HuH-7.5 (cell line): ENCODE measurements around the gene EML6.

ENCODE experiments used
- DNase-seq: peaks from one replicate; pipeline ENCODE4 v3.0.0; 2011; ENCODE audit warnings: low spot score

EML6 gene

DNA sequence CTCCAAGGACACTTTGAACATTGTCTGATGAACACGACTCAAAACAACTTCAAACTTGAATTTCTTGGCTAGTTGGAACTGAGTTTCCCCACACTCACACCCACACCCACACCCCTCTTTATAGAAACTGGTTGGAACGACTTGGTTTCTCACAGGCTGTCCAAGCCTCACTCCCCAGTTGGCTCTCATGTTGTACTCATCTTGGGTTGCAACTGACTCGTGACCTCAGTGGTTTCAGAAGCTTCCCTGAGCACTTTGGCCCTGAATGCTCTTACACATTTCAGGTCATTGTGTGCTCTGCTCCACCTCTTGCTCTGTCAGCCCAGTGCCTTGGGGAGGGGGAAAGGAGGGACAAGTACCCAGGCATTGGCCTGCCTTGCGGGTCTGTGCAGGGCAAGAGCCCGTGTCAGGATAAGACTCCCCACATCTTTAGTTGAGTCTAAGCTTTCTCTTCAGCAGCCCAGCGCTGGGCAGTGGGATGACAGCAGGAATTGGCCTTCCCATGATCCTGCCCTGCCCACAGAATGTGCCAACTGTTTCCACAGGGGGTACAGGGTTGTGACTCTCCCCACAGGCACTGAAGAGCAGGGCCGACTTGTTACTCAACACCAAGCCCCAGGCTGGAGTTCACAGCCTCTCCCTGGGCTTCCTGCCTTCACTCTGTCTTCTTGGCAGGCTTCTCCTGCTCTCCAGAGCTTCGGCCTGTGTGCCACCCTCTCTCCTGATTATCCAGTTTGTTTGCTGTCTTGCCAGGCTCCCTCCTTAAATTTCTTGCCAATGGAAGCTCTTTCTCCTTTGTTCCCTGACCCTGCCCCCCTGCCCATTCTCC is 222.1 kb downstream of the EML6 start:
- no peak for DNase-seq

DNA sequence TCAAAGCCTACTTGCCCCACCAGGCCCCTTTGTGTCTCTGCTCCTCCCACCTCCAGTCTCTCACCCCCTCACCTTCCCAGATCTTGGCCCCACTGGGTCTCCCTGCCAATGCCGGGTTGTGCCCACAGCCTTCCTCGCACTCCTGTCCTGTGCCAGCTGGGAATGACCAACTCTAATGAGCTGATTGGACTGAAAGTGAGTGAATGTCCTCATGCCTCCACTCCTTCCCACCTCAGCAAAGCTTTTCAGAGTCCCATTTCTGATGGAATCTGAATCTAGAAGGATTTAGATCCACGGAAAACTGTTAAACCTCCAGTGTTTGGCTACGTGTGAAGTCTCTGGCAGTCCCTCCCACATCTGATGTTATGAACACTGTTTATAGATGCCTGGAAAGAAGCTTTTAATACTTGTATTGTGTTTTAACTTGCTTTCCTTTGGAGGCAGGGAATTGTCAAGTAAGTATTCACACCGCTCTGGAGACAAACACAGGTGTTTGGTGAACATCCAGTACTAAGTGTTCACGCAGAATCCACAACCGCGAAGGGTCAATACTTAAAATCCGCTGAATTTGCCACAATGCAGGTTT is 222.9 kb downstream of the EML6 start:
- DNase-seq = no peak

DNA sequence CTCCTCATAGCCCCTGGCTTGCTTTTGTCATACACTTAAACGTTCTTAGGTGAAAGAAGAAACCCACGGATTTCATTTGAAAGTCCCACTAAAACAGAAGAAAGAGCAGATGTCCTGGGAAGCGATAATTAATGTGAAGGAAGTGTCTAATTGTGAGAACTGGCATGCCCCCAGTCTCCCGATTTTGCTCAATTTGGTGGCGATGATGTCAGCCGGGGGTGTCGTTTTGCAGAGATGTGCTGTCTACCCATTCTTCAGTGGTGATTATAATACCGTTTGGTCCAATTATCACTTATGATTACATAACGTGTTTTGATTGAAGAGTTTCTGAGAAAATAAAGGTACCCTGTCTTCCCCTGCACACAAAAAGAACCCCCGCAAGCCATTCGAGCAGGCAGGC is 223.7 kb downstream of the EML6 start:
- no peak for DNase-seq

DNA sequence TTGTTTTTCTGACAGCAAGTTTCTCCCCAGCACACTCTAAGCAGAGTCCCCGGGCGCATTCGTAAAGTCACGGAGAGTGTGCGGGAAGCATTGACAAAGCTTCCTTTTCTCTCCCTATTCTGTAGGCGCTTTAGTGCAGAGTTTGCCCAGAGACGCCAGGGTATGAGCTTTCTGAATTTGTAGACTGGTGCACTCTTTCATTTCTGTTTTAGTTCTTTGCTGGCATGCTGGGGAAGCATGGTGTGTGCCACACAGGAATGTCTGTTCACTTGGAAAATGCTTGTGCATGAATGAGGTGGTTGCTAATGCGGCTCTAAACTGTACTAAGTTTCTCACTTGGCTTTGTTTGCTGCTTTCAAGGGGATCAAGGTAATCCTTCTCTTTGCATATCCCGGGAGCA is 224.2 kb downstream of the EML6 start:
- DNase-seq = no peak

DNA sequence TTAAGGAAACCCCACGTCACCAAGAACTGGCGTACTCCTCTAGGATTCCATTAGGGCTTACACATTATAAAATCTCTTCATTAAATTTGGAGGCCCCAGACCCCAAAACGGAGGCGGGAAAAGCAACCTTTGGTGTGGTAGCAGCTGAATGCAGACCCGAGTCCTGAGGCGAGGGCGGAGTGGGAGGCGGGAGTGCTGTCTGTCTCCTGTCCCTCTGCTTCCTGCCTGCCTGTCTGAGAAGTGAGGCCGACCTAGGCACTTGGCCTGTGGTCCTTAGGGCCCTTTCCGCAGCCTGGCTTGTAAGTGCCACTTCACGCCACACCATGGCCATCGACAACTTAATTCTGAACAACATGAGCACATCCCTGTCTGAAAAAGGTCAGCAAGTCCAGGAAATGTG is 224.7 kb downstream of the EML6 start:
- no peak for DNase-seq

DNA sequence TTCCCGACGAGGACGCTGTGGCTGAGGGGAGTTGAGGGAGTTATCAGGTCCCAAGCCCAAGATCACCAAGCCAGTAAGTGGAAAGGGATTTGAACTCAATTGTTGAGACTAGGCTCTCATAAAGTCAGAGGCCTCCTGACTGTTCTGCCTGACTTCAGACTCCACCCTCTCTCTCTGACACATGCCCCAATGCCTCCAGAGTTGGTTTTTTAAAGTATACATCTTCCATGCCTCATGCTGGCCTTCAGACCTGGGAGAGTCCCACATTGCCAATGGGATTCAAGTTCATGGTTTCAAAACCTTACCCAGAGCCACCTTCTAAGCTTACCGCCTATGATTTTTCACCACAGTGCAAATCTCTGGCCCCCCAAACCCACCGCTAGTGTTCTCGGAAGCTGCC is 226.0 kb downstream of the EML6 start:
- DNase-seq = no peak

DNA sequence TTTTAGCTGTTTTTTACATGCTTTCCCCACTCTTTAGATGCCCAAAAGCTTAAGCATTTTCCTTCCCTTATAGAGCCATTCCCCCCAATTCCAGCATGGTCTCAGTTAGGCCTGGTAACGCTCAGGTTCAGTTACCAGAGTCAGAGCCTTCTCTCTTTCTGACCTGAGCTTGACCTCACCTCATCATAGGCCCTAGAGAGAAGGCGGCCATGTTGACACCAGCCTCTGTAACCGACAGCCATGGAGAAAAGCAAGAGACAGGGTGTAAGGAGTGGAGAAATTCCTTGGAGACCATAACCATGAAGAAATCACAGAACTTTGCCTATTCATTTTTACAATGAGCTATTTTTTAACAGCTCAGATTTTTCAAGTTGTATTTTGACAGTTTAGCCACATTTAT is 227.3 kb downstream of the EML6 start:
- no peak for DNase-seq

DNA sequence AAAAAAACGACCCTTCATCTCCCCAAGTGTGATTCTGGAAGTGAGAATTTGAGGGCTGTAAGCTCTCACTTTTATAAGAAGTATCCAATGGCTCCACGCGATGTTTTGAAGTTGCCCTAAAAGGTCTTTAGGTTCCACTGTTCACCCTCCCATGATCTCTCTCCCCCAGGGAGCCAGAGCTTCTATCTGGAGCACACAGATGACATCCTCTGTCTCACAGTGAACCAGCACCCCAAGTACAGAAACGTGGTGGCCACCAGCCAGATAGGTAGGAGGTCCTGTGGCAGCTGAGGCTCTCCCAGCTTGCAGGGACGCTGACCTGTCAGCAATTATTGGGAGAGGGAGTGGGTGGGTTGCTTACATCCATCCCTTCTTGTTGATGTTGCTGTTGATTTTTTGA is 229.0 kb downstream of the EML6 start:
- no peak for DNase-seq

DNA sequence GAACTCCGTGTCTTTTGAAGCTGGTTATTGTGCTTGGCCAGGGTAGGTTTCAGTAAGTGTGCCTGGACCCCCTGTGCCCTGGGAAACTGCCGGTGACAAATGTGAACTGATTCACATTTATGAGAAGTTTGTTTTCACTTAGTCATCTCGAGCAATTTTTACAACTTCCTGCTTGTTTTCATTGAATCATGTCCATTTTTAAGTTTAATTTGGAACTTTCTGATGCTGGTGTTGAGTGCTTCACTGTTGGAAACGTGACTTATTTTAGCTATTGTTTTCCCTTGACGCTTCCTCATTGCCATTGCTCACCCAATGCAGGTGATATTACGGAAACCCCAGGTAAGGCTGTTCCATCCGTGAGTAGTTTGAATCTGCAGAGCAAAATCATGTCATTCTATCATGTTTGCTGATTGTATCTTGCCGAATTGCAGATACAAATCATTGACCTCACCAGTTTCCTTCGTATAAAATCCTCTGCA is 229.6 kb downstream of the EML6 start:
- no peak for DNase-seq

DNA sequence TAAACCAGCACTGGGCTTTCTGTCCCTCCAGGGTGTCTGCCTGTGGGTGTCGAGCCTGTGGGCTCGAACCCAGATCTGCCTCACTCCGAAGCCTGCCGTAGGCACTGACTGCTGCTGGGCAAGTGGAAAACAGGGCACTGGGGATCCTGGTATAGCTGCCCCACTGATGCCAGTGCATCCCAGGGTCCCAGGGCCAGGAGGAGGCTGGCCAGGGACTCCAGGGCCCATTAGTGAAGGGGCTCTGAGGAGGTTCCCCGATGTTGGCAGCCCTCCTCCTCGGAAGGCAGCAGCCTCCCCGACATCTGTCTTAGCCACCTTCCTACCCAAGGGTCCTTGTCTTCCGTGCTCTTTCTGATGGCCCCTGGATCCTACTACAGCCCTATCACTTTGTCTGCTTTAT is 230.7 kb downstream of the EML6 start:
- no peak for DNase-seq

DNA sequence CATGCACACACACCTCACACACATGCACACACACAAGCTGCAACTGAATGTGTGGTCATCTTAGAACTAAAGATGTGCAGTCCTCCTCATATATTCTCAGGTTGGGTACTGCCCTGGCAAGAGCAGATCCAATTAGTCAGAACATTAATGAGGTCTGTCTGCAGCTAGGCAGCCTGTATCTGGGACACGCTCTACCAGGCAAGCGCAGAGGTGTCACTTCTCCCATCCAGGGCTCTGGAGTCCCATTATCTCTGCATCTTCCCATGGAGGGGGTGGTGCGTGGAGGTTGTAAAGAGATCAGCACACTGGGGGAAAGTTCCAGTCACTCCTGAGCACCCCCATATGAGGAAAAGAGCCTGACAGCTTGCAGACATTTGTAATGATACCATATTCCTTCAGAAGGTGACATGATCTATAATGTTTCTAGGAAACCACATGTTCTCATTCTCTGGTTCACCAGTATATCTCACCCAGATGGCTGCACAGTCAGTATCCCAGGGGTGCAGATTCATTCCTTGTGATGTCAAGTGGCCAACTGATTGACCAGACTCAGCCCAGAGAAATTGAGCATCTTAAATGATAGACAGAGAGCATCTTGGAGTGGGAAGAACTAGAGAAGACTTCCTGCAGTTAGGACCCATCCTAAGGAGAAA is 231.4 kb downstream of the EML6 start:
- no peak for DNase-seq

DNA sequence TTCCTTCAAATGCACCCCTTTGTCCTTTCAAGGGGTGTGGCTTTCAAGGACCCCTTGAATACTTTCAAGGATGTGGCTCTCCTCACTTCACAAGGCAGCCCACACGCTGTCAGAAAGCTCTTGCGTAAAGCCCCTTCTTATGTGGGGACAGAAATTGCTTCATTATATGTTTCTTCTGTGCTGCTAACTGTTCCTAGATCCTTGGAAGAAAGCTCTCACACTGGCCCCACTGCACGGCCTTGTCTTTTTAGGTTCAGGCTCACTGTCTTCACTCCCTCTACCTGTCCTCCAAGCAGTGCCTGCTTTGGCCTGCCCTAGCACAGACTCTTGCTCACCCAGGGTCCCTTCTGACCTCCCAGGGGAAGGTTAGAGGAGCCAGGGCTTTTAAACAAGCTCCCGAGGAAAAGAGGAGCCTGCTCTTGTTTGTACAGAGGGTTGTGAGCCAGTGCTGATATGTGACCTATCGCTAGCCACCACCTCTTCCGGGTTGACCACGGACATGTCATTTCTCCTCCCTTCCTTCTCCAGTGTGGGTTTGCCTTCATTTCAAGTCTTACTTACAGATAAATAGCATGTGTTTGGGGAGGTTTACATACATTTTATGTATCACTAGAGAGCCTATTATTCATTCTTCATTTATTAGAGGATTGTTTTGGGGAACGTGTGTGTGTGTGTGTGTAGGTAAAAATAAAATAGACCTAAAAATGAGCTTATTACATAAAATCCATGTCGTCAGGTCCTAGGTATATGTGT is 232.1 kb downstream of the EML6 start:
- no peak for DNase-seq

DNA sequence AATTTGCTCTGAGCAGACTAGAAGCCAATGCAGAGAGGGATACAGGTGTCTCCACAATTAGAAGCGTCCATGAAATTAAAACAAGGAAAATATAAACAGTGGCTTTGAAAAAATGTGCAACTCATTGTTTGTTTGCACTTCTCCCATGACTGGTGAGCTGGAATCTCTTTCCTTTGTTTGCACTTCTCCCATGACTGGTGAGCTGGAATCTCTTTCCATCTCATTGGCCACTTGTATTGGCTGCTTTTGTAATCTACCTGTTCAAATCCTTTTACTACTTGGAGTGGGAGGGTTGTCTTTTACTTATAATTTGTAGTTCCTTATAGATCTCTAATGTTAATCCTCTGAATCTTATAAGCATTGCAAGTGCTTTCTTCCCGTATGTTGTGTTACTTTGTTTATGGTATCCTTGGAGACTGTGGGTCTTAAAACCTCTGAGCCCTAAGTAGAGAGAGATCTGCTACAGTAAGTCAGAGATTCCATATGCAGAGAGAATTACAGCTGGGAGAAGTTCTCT is 232.7 kb downstream of the EML6 start:
- no peak for DNase-seq

DNA sequence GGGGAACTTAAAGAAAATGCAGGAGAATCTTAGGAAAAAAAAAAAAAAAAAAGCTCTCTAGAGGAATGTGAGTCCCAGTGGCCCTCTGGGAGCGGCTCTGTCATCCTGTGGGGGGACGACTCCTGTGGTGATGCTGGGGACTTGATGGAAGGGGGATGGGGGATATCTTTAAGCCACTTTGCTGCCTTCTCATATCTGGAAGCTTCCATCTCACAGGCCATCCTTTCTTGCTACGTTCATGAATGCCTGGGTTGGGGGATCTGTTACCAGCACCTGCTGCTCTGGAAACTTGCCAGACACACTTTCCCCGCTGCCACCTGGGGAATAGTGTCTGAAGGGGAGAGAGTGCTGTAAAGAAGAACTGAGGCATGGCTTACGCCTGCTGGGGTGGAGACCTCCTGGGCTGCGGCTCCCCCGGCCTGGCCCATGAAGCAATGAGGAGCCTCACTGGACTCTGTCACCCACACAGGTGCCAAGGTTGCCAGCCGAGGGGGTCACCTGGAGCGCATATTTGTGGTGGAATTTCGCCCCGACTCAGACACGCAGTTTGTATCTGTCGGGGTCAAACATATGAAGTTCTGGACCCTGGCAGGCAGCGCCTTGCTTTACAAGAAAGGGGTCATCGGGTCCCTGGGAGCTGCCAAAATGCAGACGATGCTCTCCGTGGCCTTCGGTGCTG is 234.0 kb downstream of the EML6 start:
- no peak for DNase-seq

DNA sequence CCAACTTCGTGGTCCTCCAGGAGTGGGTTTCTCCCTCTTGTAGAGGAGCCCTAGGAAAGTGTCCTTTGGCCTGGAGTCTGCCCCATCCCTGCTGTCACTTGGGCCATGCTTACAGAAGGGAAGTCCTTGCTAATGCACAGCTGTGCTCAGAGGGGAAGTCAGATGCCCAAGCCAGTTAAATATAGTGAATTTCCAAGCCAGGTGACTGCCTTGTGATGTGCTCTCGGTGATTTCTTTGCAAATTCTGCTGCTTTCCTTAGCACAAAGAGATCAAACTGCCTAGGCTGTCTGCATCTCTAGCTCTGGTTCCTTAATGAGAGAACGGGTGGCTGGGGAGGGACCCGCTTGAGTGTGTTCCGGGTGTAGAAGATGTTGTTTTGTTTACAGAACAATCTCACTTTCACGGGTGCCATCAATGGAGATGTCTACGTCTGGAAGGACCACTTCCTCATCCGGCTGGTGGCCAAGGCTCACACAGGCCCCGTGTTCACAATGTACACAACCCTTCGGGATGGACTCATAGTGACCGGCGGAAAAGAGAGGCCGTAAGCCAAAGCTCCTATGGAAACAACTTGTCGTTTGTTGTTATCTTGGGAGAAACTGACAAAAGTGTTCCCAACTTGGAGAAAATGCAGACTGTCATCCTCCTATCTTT is 235.4 kb downstream of the EML6 start:
- DNase-seq = no peak

DNA sequence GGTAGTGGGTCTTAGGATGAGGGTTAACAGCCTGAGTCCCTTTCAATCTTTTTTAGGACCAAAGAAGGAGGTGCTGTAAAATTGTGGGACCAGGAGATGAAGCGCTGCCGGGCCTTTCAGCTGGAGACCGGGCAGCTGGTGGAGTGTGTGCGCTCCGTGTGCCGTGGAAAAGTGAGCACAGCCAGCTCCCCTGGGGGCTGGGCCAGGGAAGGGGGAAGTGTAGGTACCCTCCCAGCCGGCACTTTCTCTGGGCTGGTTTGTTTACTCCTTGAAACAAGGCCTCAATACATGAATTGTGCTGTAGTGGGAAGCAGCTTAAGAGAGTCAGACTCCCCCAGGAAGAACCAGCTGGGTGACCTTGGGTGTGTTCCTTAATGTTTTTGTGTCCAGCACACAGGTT is 236.7 kb downstream of the EML6 start:
- no peak for DNase-seq

DNA sequence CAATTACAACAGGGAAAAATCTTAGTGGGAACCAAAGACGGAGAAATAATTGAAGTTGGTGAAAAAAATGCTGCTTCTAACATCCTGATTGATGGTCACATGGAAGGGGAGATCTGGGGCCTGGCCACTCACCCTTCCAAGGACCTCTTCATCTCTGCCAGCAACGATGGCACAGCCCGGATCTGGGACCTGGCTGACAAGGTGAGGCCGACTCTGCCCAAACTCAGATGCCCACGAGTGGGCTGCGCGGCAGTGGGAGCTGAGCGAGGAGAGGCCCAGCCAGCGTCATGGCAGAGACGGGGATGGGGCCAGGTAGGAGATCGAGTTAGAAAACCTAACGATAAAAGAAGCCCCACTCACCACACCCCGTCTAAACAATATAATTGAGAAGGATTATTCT is 239.0 kb downstream of the EML6 start:
- DNase-seq = no peak

DNA sequence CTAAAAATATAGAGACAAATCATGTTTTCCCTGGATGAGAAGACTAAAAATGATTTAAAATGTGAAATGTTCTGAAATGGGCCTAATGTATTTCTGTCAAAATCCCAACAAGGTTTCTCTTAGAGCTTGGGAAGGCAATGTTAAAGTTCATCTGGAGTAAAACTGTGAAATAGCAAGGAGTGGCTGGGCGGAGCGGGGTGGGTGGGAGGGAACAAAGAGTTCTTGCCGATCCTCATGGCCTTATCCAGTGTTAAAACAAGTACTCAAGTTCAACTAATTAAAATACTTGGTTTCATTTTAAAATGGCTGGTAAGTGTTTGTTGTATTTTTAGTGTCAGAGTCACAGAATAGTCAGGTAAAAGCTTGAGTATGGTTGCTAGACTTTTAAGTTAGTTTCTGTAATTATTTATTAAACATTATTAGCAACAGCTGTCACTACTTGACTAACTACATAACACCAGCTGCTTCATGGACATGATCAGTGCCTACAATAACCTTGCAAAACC is 239.5 kb downstream of the EML6 start:
- DNase-seq = no peak

DNA sequence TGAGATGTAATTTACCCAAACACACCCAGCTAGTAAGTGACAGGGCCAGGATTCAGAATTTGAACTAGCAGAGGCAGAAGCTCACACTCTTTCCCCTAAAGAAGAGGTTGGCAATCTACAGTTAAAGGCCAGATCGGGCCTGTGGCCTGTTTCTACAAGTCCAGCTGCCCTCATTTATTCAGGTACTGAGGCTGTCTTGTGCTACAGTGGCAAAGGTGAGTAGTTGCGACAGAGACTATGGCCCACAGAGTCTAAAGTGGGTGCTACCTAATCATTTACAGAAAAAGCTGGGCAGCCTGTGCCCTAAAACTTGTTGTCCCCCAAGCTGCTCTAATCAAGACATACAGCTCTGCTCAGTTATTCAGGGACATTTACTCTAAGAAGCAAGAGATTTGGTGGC is 240.0 kb downstream of the EML6 start:
- DNase-seq = no peak

DNA sequence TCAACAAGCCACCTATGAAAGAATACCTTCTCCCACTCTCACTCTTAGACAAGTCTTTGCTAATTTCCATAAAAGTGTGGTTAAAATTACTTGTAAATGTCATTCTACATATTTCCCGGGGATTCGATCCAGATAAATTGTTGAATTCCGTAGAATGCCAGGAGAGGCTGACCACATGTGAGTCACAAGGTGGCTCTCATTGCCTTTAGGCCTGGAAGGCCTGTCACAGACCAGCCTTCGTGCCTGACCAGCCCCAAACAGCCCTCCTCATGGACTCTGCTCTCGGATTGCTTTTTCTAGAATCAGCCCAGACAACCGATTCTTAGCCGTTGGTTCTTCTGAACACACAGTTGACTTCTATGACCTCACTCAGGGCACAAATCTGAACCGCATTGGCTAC is 240.8 kb downstream of the EML6 start:
- DNase-seq = no peak

DNA sequence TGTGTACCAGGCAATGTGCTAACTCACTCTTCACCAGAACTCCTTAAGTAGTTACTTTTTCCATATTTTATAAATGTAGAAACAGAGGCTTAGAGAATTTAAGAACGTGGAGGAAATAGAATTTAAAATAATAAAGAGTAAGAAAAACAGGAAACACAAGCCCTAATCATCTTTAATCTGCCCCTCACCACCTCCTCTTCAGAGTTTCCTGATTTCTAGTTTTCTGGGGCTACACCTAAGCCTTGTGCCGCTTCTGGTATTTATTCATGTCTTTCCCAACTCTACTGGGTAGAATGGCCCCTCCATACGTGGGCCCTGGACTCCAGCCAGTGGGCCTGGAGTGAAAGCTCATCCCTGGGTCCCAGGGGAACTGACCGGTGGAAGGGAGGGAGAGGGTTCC is 241.4 kb downstream of the EML6 start:
- no peak for DNase-seq
